Natural killer cell (primary cell): ENCODE results near the gene MBTD1. TPM values are rescaled to one million over a fixed set of nuclear protein-coding genes. Genes with fewer than 3 reads are reported as not detected.

Experiments
- ATAC-seq, 3 donors: fragments of 150-1000 bp in 2 of 3; fragments of 200-7000 bp in 1 of 3; cut with Tn5 transposase; 1 replicate in 1 of 3; 2 replicates in 2 of 3; pipeline ENCODE4 v1.10.0; 2021; ENCODE audit warnings: mild to moderate bottlenecking in 2 of 3, moderate library complexity in 2 of 3
- DNase-seq, 2 donors: peaks; one replicate each; pipeline versions ENCODE4 v3.0.0 to v3.0.0-alpha.2; 2013 to 2021; ENCODE audit warnings: mixed read lengths in 1 of 2
- H3K27ac ChIP-seq: one replicate; pipeline ENCODE4 v1.5.1; 2013; ENCODE audit warnings: mild to moderate bottlenecking, low read length
- H3K27me3 ChIP-seq: one replicate; pipeline ENCODE4 v1.6.1; 2013; ENCODE audit warnings: low read length; ENCODE audit not compliant: control insufficient read depth, insufficient read depth
- H3K36me3 ChIP-seq: one replicate; pipeline ENCODE4 v1.6.1; 2013; ENCODE audit warnings: low read length; ENCODE audit not compliant: control insufficient read depth, insufficient read depth
- H3K4me1 ChIP-seq: one replicate; pipeline ENCODE4 v1.6.1; 2013; ENCODE audit warnings: low read length; ENCODE audit not compliant: control insufficient read depth, insufficient read depth
- H3K4me3 ChIP-seq: one replicate; pipeline ENCODE4 v1.5.1; 2013; ENCODE audit warnings: low read length
- H3K9me3 ChIP-seq: one replicate; pipeline ENCODE4 v1.6.1; 2013; ENCODE audit warnings: low read length; ENCODE audit not compliant: control insufficient read depth, insufficient read depth
- H3K27ac Mint-ChIP-seq, 2 donors: one replicate each; pipeline ENCODE4 v1.8.0; 2022; ENCODE audit warnings: mild to moderate bottlenecking in 2 of 2, mixed read lengths in 2 of 2, moderate library complexity in 1 of 2
- H3K27me3 Mint-ChIP-seq, 2 donors: one replicate each; pipeline ENCODE4 v1.8.0; 2022; ENCODE audit warnings: low read depth in 2 of 2, mixed read lengths in 2 of 2
- H3K36me3 Mint-ChIP-seq: one replicate; pipeline ENCODE4 v1.8.0; 2022; ENCODE audit warnings: mixed read lengths
- H3K4me1 Mint-ChIP-seq, 2 donors: one replicate each; pipeline ENCODE4 v1.8.0; 2022; ENCODE audit warnings: mixed read lengths in 2 of 2
- H3K4me3 Mint-ChIP-seq: one replicate; pipeline ENCODE4 v1.8.0; 2022; ENCODE audit warnings: mild to moderate bottlenecking, moderate library complexity, mixed read lengths
- H3K9me3 Mint-ChIP-seq, 2 donors: one replicate each; pipeline ENCODE4 v1.8.0; 2022; ENCODE audit warnings: mixed read lengths in 2 of 2
- CTCF ChIP-seq: fragments of 200-600 bp; IDR thresholded peaks from one replicate; pipeline ENCODE4 v1.8.0; 2022; ENCODE audit warnings: antibody characterized with exemption
- whole genome bisulfite sequencing: methylation state at CpG from one replicate; pipeline ENCODE4 v1.1.7; 2013; ENCODE audit warnings: missing lambda C conversion rate; ENCODE audit not compliant: insufficient coverage; 5-methylcytosine and 5-hydroxymethylcytosine counted together
- intact Hi-C: fragments of 100-400 bp; cut with micrococcal nuclease; formaldehyde crosslinking; loops from one replicate; pipeline ENCODE4 v1.14.2; 2022
- total RNA-seq, 4 donors: library from RNA; stranded (reverse); fragments of 120-200 nt in 1 of 4; gene quantifications; one replicate each; pipeline versions ENCODE4 v1.2.3 to v1.2.4, GENCODE V29; 2013 to 2022

The MBTD1 gene
- total RNA-seq, 3 donors from 2014 or later (not counting 1 experiment from before 2014, with no cell fraction given), result 24.6 to 32.4 (median 28.8) TPM

DNA sequence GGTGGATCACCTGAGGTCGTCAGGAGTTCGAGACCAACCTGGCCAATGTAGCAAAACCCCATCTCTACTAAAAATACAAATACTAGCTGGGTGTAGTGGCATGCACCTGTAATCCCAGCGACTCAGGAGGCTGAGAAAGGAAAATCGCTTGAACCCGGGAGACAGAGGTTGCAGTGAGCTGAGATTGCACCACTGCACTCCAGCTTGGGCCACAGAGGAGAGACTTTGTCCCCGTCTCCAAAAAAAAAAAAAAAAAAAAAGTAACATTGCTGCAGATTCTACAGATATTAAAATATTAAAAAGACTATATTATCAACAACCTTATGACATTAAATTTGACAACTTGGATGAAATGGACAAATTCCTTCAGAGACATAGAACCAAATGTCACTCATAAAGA lies 25.7 kb downstream of the MBTD1 start:
- no peak overlapping the region for H3K4me3 Mint-ChIP-seq
- no peak for DNase-seq
- no peaks in the 10 kb centered on the region for H3K27me3 ChIP-seq
- H3K36me3 Mint-ChIP-seq, result no peaks in the 10 kb centered on the region
- WGBS, result 97% methylated on average over 3 of the region's 6 CpGs
- no peak for TF ChIP-seq CTCF
- H3K4me1 Mint-ChIP-seq, result peaks cover 33 to 45% of the 10 kb centered on the region in 2 donors
- no peaks in the 10 kb centered on the region for H3K9me3 ChIP-seq
- no peaks in the 10 kb centered on the region for H3K27me3 Mint-ChIP-seq
- no peak overlapping the region for H3K27ac Mint-ChIP-seq
- H3K27ac ChIP-seq, result no peak overlapping the region
- H3K36me3 ChIP-seq, result peaks cover 2% of the 10 kb centered on the region
- H3K4me3 ChIP-seq, result no peak overlapping the region
- peaks cover 2% of the 10 kb centered on the region for H3K4me1 ChIP-seq
- ATAC-seq, result no peak
- intact Hi-C loops, result no loop called here
- no peaks in the 10 kb centered on the region for H3K9me3 Mint-ChIP-seq

DNA sequence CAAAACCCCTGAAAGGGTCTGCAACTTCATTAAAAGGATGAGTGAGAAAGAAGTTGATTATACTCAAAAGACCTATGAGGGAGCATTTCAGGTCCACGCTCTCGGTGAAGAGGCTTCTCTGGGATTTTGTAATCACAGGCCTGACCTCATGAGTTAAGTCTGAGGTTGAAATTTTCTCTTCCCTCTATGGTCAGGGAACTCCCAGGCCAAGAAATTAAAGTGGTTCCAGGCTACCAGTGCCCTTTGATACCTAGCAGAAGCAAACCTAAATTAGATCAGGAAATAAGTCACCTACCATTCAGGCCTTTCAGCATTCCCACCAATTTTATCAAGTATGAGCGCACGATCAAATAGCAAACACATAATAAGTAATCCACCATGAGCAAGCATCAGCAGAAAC lies 27.9 kb downstream of the MBTD1 start:
- Mint-ChIP-seq H3K36me3 (no peaks in the 10 kb centered on the region), H3K4me3 (no peak overlapping the region), H3K27ac (no peak overlapping the region), H3K27me3 (no peaks in the 10 kb centered on the region), H3K4me1 (peaks cover 28 to 32% of the 10 kb centered on the region in 2 donors), H3K9me3 (no peaks in the 10 kb centered on the region)
- DNase-seq (no peak), ATAC-seq (no peak)
- Histone ChIP-seq H3K4me1 (no peaks in the 10 kb centered on the region), H3K9me3 (no peaks in the 10 kb centered on the region), H3K4me3 (no peak overlapping the region), H3K36me3 (peaks cover 2% of the 10 kb centered on the region), H3K27ac (no peak overlapping the region), H3K27me3 (no peaks in the 10 kb centered on the region)
- WGBS, result 94% methylated on average over 4 of the region's 4 CpGs
- intact Hi-C loops, result no loop called here
- no peak for TF ChIP-seq CTCF

DNA sequence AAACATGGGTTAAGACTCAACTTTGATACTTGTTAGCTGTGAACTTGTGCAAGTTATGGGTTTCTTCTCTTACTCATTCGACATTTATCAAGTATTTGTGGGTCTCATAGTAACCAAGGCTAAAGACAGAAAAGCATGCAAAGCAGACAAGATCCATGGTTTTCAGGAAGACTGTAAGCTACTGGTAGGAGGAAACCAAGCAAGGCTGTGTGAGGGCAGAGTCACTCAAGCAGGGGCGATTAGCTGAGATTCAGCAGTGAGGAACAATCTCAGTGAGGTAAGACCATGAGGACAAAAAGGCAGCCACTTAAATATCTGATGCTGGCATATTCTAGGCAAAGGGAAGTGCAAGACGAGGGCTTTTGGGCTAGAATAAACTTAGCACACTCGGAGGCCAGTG lies 29.5 kb downstream of the MBTD1 start:
- ATAC-seq (no peak), DNase-seq (no peak)
- H3K27me3 ChIP-seq, result no peaks in the 10 kb centered on the region
- H3K4me3 ChIP-seq, result no peak overlapping the region
- WGBS, result 71% methylated on average over 4 of the region's 4 CpGs
- H3K36me3 ChIP-seq, result peaks cover 2% of the 10 kb centered on the region
- Mint-ChIP-seq H3K27me3 (no peaks in the 10 kb centered on the region), H3K27ac (peak overlapping the region in 1 of 2 donors; percentile 33), H3K9me3 (no peaks in the 10 kb centered on the region), H3K4me3 (no peak overlapping the region), H3K36me3 (no peaks in the 10 kb centered on the region), H3K4me1 (peaks cover 28 to 32% of the 10 kb centered on the region in 2 donors)
- H3K4me1 ChIP-seq, result no peaks in the 10 kb centered on the region
- no peak for TF ChIP-seq CTCF
- H3K27ac ChIP-seq, result no peak overlapping the region
- intact Hi-C loops, result no loop called here
- H3K9me3 ChIP-seq, result no peaks in the 10 kb centered on the region

GRCh38 chr17:51229889-51230288 lies 30.0 kb downstream of the MBTD1 start:
- Mint-ChIP-seq H3K27me3 (no peaks in the 10 kb centered on the region), H3K9me3 (no peaks in the 10 kb centered on the region), H3K4me3 (no peak overlapping the region), H3K4me1 (peaks cover 31 to 35% of the 10 kb centered on the region in 2 donors), H3K36me3 (no peaks in the 10 kb centered on the region), H3K27ac (peak overlapping the region in 1 of 2 donors; percentile 33)
- Histone ChIP-seq H3K27ac (no peak overlapping the region), H3K4me1 (no peaks in the 10 kb centered on the region), H3K36me3 (peaks cover 2% of the 10 kb centered on the region), H3K9me3 (no peaks in the 10 kb centered on the region), H3K4me3 (no peak overlapping the region), H3K27me3 (no peaks in the 10 kb centered on the region)
- 100% methylated on average over 3 of the region's 3 CpGs for WGBS
- ATAC-seq (no peak), DNase-seq (no peak)
- no peak for TF ChIP-seq CTCF
- intact Hi-C loops, result no loop called here
